ENCODE data around the gene OR5H6. TPM values are rescaled to one million over a fixed set of nuclear protein-coding genes. Genes with fewer than 3 reads are reported as not detected.

OR5H6 gene
- total and polyA plus RNA-seq, 2 donors (not counting 1 experiment from before 2014, with no cell fraction given), result not detected

- H4K20me1 ChIP-seq (ENCODE audit: control insufficient read depth, extremely low read depth, insufficient read depth, low read length), result no peaks in the 10 kb centered on the region
- no peak overlapping the region for H3K4me3 ChIP-seq (replicated peaks in 1 of 4; ENCODE audit: control extremely low read depth in 1 of 4, insufficient read depth in 1 of 4, low read depth in 3 of 4, low read length in 4 of 4)
- no peaks in the 10 kb centered on the region for H3K4me1 ChIP-seq (ENCODE audit: control insufficient read depth, extremely low read depth, insufficient read depth, low read length)
- H2AFZ ChIP-seq (ENCODE audit: low read length), result no peak overlapping the region
- no peaks in the 10 kb centered on the region for H3K9me3 ChIP-seq (ENCODE audit: control insufficient read depth, insufficient read depth, low read depth, low read length)
- H3K27ac ChIP-seq (ENCODE audit: insufficient read depth, low read length), result no peak overlapping the region
- no peaks in the 10 kb centered on the region for H3K36me3 ChIP-seq (ENCODE audit: control insufficient read depth, insufficient read depth, low read length)
- H3K4me2 ChIP-seq (ENCODE audit: extremely low read depth, insufficient read depth, low read length), result no peak overlapping the region
- DNase-seq (ENCODE audit: low read depth in 2 of 2), result no peak
- TF ChIP-seq EZH2 (IDR thresholded peaks at IDR 0.05; ENCODE audit: low read length, missing control alignments), result no peak
- TF ChIP-seq, protein P1, sequence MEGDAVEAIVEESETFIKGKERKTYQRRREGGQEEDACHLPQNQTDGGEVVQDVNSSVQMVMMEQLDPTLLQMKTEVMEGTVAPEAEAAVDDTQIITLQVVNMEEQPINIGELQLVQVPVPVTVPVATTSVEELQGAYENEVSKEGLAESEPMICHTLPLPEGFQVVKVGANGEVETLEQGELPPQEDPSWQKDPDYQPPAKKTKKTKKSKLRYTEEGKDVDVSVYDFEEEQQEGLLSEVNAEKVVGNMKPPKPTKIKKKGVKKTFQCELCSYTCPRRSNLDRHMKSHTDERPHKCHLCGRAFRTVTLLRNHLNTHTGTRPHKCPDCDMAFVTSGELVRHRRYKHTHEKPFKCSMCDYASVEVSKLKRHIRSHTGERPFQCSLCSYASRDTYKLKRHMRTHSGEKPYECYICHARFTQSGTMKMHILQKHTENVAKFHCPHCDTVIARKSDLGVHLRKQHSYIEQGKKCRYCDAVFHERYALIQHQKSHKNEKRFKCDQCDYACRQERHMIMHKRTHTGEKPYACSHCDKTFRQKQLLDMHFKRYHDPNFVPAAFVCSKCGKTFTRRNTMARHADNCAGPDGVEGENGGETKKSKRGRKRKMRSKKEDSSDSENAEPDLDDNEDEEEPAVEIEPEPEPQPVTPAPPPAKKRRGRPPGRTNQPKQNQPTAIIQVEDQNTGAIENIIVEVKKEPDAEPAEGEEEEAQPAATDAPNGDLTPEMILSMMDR (conservative IDR thresholded peaks at IDR 0.05 in 1 of 2, IDR thresholded peaks at IDR 0.05 in 1 of 2; ENCODE audit: low read depth in 1 of 2, low read length in 2 of 2), result no peak
- no peaks in the 10 kb centered on the region for H3K27me3 ChIP-seq (ENCODE audit: control insufficient read depth, insufficient read depth, low read length)
- no peak overlapping the region for H3K9ac ChIP-seq (ENCODE audit: insufficient read depth, low read length)
- no peaks in the 10 kb centered on the region for H3K79me2 ChIP-seq (ENCODE audit: control insufficient read depth, insufficient read depth, low read length)
Observed at GRCh38 chr3:98290916-98291315, 26.9 kb downstream of the OR5H6 start.

GRCh38 chr3:98291332-98291957 is 27.4 kb downstream of the OR5H6 start:
- Histone ChIP-seq H3K27me3 (ENCODE audit: control insufficient read depth, insufficient read depth, low read length) (no peaks in the 10 kb centered on the region), H4K20me1 (ENCODE audit: control insufficient read depth, extremely low read depth, insufficient read depth, low read length) (no peaks in the 10 kb centered on the region), H3K4me1 (ENCODE audit: control insufficient read depth, extremely low read depth, insufficient read depth, low read length) (no peaks in the 10 kb centered on the region), H3K27ac (ENCODE audit: insufficient read depth, low read length) (no peak overlapping the region), H3K79me2 (ENCODE audit: control insufficient read depth, insufficient read depth, low read length) (no peaks in the 10 kb centered on the region), H2AFZ (ENCODE audit: low read length) (no peak overlapping the region), H3K4me2 (ENCODE audit: extremely low read depth, insufficient read depth, low read length) (no peak overlapping the region), H3K36me3 (ENCODE audit: control insufficient read depth, insufficient read depth, low read length) (no peaks in the 10 kb centered on the region), H3K4me3 (replicated peaks in 1 of 4; ENCODE audit: control extremely low read depth in 1 of 4, insufficient read depth in 1 of 4, low read depth in 3 of 4, low read length in 4 of 4) (no peak overlapping the region), H3K9me3 (ENCODE audit: control insufficient read depth, insufficient read depth, low read depth, low read length) (no peaks in the 10 kb centered on the region), H3K9ac (ENCODE audit: insufficient read depth, low read length) (no peak overlapping the region)
- TF ChIP-seq EZH2 (IDR thresholded peaks at IDR 0.05; ENCODE audit: low read length, missing control alignments), result no peak
- TF ChIP-seq, protein P1 (conservative IDR thresholded peaks at IDR 0.05 in 1 of 2, IDR thresholded peaks at IDR 0.05 in 1 of 2; ENCODE audit: low read depth in 1 of 2, low read length in 2 of 2), result no peak
- DNase-seq (ENCODE audit: low read depth in 2 of 2), result no peak

Other genes with a start within 250 kb of the OR5H6 start
- gene GABRR3, start 228.9 kb upstream of the OR5H6 start, total RNA-seq, result not detected in 2 replicates
- gene GABRR3, start 228.9 kb upstream of the OR5H6 start, polyA plus RNA-seq, result not detected in 2 replicates
- gene OR5AC2, start 177.1 kb upstream of the OR5H6 start, total RNA-seq, result not detected in 2 replicates
- not detected in 2 replicates for gene OR5AC2, start 177.1 kb upstream of the OR5H6 start, polyA plus RNA-seq
- not detected in 2 replicates for gene OR5H1, start 133.5 kb upstream of the OR5H6 start, total RNA-seq
- gene OR5H1, start 133.5 kb upstream of the OR5H6 start, polyA plus RNA-seq, result not detected in 2 replicates
- not detected in 2 replicates for gene OR5H14, start 116.8 kb upstream of the OR5H6 start, total RNA-seq
- gene OR5H14, start 116.8 kb upstream of the OR5H6 start, polyA plus RNA-seq, result not detected in 2 replicates
- not detected in 2 replicates for gene OR5H15, start 97.5 kb upstream of the OR5H6 start, total RNA-seq
- not detected in 2 replicates for gene OR5H15, start 97.5 kb upstream of the OR5H6 start, polyA plus RNA-seq
- gene OR5H2, start 18.3 kb downstream of the OR5H6 start, total RNA-seq, result not detected in 2 replicates
- gene OR5H2, start 18.3 kb downstream of the OR5H6 start, polyA plus RNA-seq, result not detected in 2 replicates
- not detected in 2 replicates for gene OR5K4, start 89.6 kb downstream of the OR5H6 start, total RNA-seq
- not detected in 2 replicates for gene OR5K4, start 89.6 kb downstream of the OR5H6 start, polyA plus RNA-seq
- not detected in 2 replicates for gene OR5K3, start 126.4 kb downstream of the OR5H6 start, total RNA-seq
- not detected in 2 replicates for gene OR5K3, start 126.4 kb downstream of the OR5H6 start, polyA plus RNA-seq
- gene OR5K1, start 199.0 kb downstream of the OR5H6 start, total RNA-seq, result not detected in 2 replicates
- gene OR5K1, start 199.0 kb downstream of the OR5H6 start, polyA plus RNA-seq, result not detected in 2 replicates
- not detected in 2 replicates for gene OR5K2, start 233.4 kb downstream of the OR5H6 start, total RNA-seq
- gene OR5K2, start 233.4 kb downstream of the OR5H6 start, polyA plus RNA-seq, result not detected in 2 replicates

Data from fibroblast of lung (primary cell).